Liver (tissue), 9 donors: Measurements from ENCODE around the gene PELI1. TPM values are rescaled to one million over a fixed set of nuclear protein-coding genes. Genes with fewer than 3 reads are reported as not detected.
A peak's percentile ranks its signal among the peaks of the same experiment; 100 is the strongest.

Experiments used
- DNase-seq: peaks from one replicate; pipeline ENCODE4 v3.0.0-alpha.2; 2017; ENCODE audit warnings: low spot score
- H3K27ac ChIP-seq, 2 donors: one replicate each; pipeline ENCODE4 v1.7.0; 2013; ENCODE audit warnings: inconsistent platforms in 2 of 2, low read length in 2 of 2, control low read depth in 1 of 2, low read depth in 1 of 2, mild to moderate bottlenecking in 1 of 2
- H3K27me3 ChIP-seq, 4 donors: one replicate each; pipeline versions ENCODE4 v1.6.1 to v1.7.0; 2013; ENCODE audit warnings: low read length in 3 of 4, inconsistent platforms in 1 of 4, mild to moderate bottlenecking in 1 of 4, moderate library complexity in 1 of 4; ENCODE audit not compliant: control insufficient read depth in 4 of 4, insufficient read depth in 4 of 4
- H3K36me3 ChIP-seq, 4 donors: one replicate each; pipeline versions ENCODE4 v1.6.1 to v1.7.0; 2013; ENCODE audit warnings: low read length in 3 of 4, mild to moderate bottlenecking in 3 of 4, low read depth in 1 of 4, moderate library complexity in 1 of 4; ENCODE audit not compliant: control insufficient read depth in 4 of 4, insufficient read depth in 3 of 4
- H3K4me1 ChIP-seq, 4 donors: one replicate each; pipeline versions ENCODE4 v1.6.1 to v1.7.0; 2013; ENCODE audit warnings: low read length in 3 of 4, mild to moderate bottlenecking in 3 of 4, moderate library complexity in 1 of 4; ENCODE audit not compliant: control insufficient read depth in 4 of 4, insufficient read depth in 4 of 4
- H3K4me3 ChIP-seq, 3 donors: one replicate each; pipeline versions ENCODE4 v1.6.1 to v1.7.0; 2013; ENCODE audit warnings: low read length in 3 of 3, control low read depth in 1 of 3, low read depth in 1 of 3, mild to moderate bottlenecking in 1 of 3
- H3K9ac ChIP-seq, 2 donors: one replicate each; pipeline ENCODE4 v1.7.0; 2013; ENCODE audit warnings: low read length in 2 of 2, mild to moderate bottlenecking in 2 of 2, moderate library complexity in 2 of 2, control low read depth in 1 of 2, low read depth in 1 of 2
- H3K9me3 ChIP-seq, 4 donors: one replicate each; pipeline versions ENCODE4 v1.6.1 to v1.7.0; 2013; ENCODE audit warnings: low read length in 3 of 4; ENCODE audit not compliant: control insufficient read depth in 4 of 4
- CTCF ChIP-seq: fragments of 150-350 bp; IDR thresholded peaks from 2 replicates; pipeline ENCODE4 v1.5.1; 2017; ENCODE audit warnings: improper control_type of control experiment, low read depth, low read length; ENCODE audit not compliant: missing input control
- EGR1 ChIP-seq, 2 donors: IDR thresholded peaks; 2 replicates each; pipeline ENCODE4 v1.6.1; 2016 to 2018; ENCODE audit warnings: antibody characterized with exemption in 2 of 2, low read depth in 2 of 2
- FOXA1 ChIP-seq: IDR thresholded peaks from 2 replicates; pipeline ENCODE4 v1.6.1; 2016; ENCODE audit warnings: antibody characterized with exemption
- FOXA2 ChIP-seq: IDR thresholded peaks from 2 replicates; pipeline ENCODE4 v1.6.1; 2016; ENCODE audit warnings: antibody characterized with exemption
- GABPA ChIP-seq, 2 donors: IDR thresholded peaks in 1 of 2; conservative IDR thresholded peaks in 1 of 2; 2 replicates each; pipeline ENCODE4 v1.6.1; 2016; ENCODE audit warnings: antibody characterized with exemption in 2 of 2, mild to moderate bottlenecking in 1 of 2, moderate library complexity in 1 of 2
- HNF4A ChIP-seq, 2 donors: conservative IDR thresholded peaks; 2 replicates each; pipeline ENCODE4 v1.6.1; 2016; ENCODE audit warnings: antibody characterized with exemption in 2 of 2, mild to moderate bottlenecking in 2 of 2
- HNF4G ChIP-seq: IDR thresholded peaks from 2 replicates; pipeline ENCODE4 v1.6.1; 2016; ENCODE audit warnings: antibody characterized with exemption
- JUND ChIP-seq, 2 donors: IDR thresholded peaks; 2 replicates each; pipeline ENCODE4 v1.6.1; 2016; ENCODE audit warnings: antibody characterized with exemption in 2 of 2
- MAX ChIP-seq: IDR thresholded peaks from 2 replicates; pipeline ENCODE4 v1.6.1; 2016; ENCODE audit warnings: antibody characterized with exemption
- NR2F2 ChIP-seq: IDR thresholded peaks from 2 replicates; pipeline ENCODE4 v1.6.1; 2016; ENCODE audit warnings: antibody characterized with exemption
- RAD21 ChIP-seq, 2 donors: IDR thresholded peaks; 2 replicates each; pipeline ENCODE4 v1.6.1; 2016; ENCODE audit warnings: antibody characterized with exemption in 2 of 2, mild to moderate bottlenecking in 2 of 2
- RXRA ChIP-seq, 2 donors: IDR thresholded peaks; 2 replicates each; pipeline ENCODE4 v1.6.1; 2017 to 2018; ENCODE audit warnings: antibody characterized with exemption in 2 of 2, mild to moderate bottlenecking in 1 of 2
- SP1 ChIP-seq: IDR thresholded peaks from 2 replicates; pipeline ENCODE4 v1.6.1; 2018; ENCODE audit warnings: antibody characterized with exemption, mild to moderate bottlenecking
- TAF1 ChIP-seq: conservative IDR thresholded peaks from 2 replicates; pipeline ENCODE4 v1.6.1; 2016; ENCODE audit warnings: antibody characterized with exemption, mild to moderate bottlenecking
- YY1 ChIP-seq: IDR thresholded peaks from 2 replicates; pipeline ENCODE4 v1.6.1; 2016; ENCODE audit warnings: antibody characterized with exemption, mild to moderate bottlenecking
- ZBTB33 ChIP-seq: IDR thresholded peaks from 2 replicates; pipeline ENCODE4 v1.6.1; 2016; ENCODE audit warnings: antibody characterized with exemption
- WGBS: extraction: QIAGEN DNeasy Blood & Tissue Kit; methylation state at CpG from one replicate; pipeline ENCODE4 v1.1.7; 2013; 5-methylcytosine and 5-hydroxymethylcytosine counted together
- polyA plus RNA-seq, 2 donors: library from polyadenylated mRNA; stranded (reverse) in 1 of 2; unstranded in 1 of 2; fragments of 200-250 nt in 1 of 2; fragments of >200 nt in 1 of 2; fragmentation: Nextera tagmentation in 1 of 2; extraction: Ambion mirVana in 1 of 2; gene quantifications; one replicate each; pipeline versions ENCODE4 v1.2.1 to v1.2.3, GENCODE V29; 2013 to 2015
- total RNA-seq, 2 donors: library from RNA; depleted of rRNA; stranded (reverse); fragments of >200 nt; gene quantifications; one replicate each; pipeline ENCODE4 v1.2.3, GENCODE V29; 2014
- TF ChIP-seq, protein P1 (sequence below): IDR thresholded peaks from 2 replicates; pipeline ENCODE4 v1.6.1; 2016; ENCODE audit warnings: antibody characterized with exemption, mild to moderate bottlenecking
- TF ChIP-seq, protein P2 (sequence below): IDR thresholded peaks from 2 replicates; pipeline ENCODE4 v1.6.1; 2016; ENCODE audit warnings: antibody characterized with exemption
- donor health status: healthy.
- donor health status: healthy.
- donor health status: healthy.
- donor health status: healthy.
- donor health status: healthy.

Gene PELI1
- total and polyA plus RNA-seq, 4 donors = 4.5 to 21.3 (median 7.4) TPM

DNA sequence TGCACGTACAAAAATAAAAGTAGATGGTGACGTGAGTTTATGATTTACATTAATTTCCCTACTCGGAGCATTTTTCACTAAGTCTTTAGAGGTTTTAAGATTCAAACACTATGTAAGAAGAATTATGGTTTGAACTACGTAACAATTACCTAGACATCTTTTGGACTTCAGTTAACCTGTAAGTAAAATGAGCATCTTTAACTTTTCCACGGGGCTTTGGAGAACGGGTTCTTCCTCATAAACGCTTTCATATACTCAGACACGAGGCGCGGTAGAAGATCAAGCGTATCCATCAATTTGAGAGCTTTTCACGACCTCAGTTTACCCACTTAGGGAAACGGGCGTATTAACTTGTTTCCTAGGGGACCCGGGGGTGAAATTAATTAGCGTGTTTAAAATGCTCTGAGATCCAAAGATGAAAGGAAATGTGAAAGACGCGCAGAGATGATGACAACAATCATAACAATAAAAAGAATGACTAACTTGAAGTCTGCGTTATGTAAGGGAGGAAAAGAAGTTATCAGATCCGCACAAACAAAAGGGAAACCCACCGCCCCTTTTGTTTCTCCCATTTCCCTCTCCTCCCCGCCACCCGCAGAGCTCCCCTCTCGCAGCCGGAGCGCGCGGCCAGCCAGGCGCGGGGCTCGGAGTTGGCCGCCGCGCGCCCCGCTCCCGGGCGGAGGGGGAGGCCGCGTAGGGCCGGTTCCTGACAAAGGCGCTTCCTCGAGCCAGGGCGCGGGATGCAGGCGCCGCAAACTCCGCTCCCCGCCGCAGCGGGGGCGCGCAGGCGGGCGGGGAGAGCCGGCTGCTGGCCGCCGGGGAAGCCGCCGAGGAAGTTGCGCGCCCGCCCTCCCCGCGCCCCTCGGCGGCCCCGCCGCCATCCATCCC is 807 bp downstream of the PELI1 start:
- Histone ChIP-seq H3K27ac (peak overlapping the region; percentile 80 to 99), H3K9ac (peak overlapping the region; percentile 94 to 95), H3K36me3 (no peaks in the 10 kb centered on the region), H3K4me1 (peaks cover 0 to 13% (median 2%) of the 10 kb centered on the region in 4 donors), H3K9me3 (no peaks in the 10 kb centered on the region), H3K27me3 (no peaks in the 10 kb centered on the region), H3K4me3 (peak overlapping the region; percentile 79 to 92 (median 92))
- under 1% methylated on average over 69 of the region's 69 CpGs for WGBS
- TF ChIP-seq, protein P1, sequence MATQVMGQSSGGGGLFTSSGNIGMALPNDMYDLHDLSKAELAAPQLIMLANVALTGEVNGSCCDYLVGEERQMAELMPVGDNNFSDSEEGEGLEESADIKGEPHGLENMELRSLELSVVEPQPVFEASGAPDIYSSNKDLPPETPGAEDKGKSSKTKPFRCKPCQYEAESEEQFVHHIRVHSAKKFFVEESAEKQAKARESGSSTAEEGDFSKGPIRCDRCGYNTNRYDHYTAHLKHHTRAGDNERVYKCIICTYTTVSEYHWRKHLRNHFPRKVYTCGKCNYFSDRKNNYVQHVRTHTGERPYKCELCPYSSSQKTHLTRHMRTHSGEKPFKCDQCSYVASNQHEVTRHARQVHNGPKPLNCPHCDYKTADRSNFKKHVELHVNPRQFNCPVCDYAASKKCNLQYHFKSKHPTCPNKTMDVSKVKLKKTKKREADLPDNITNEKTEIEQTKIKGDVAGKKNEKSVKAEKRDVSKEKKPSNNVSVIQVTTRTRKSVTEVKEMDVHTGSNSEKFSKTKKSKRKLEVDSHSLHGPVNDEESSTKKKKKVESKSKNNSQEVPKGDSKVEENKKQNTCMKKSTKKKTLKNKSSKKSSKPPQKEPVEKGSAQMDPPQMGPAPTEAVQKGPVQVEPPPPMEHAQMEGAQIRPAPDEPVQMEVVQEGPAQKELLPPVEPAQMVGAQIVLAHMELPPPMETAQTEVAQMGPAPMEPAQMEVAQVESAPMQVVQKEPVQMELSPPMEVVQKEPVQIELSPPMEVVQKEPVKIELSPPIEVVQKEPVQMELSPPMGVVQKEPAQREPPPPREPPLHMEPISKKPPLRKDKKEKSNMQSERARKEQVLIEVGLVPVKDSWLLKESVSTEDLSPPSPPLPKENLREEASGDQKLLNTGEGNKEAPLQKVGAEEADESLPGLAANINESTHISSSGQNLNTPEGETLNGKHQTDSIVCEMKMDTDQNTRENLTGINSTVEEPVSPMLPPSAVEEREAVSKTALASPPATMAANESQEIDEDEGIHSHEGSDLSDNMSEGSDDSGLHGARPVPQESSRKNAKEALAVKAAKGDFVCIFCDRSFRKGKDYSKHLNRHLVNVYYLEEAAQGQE = no peak
- TF ChIP-seq EGR1 (IDR thresholded peaks at IDR 0.05; ENCODE audit: low read depth in 2 of 2) = no peak
- TF ChIP-seq NR2F2 = no peak
- TF ChIP-seq, protein P2, sequence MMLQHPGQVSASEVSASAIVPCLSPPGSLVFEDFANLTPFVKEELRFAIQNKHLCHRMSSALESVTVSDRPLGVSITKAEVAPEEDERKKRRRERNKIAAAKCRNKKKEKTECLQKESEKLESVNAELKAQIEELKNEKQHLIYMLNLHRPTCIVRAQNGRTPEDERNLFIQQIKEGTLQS = no peak
- no peak for TF ChIP-seq RXRA (IDR thresholded peaks at IDR 0.05)
- TF ChIP-seq ZBTB33 = no peak
- no peak for TF ChIP-seq HNF4G
- no peak for TF ChIP-seq JUND (IDR thresholded peaks at IDR 0.05)
- TF ChIP-seq SP1 = no peak
- no peak for TF ChIP-seq CTCF
- TF ChIP-seq FOXA1 = no peak
- no peak for TF ChIP-seq RAD21 (IDR thresholded peaks at IDR 0.05)
- TF ChIP-seq FOXA2 = no peak
- TF ChIP-seq TAF1 = no peak
- TF ChIP-seq YY1 = no peak
- TF ChIP-seq MAX = no peak
- no peak for TF ChIP-seq HNF4A (conservative IDR thresholded peaks at IDR 0.05)
- no peak for TF ChIP-seq GABPA (IDR thresholded peaks at IDR 0.05 in 1 of 2, conservative IDR thresholded peaks at IDR 0.05 in 1 of 2)
- no peak for DNase-seq
